GM12878 (cell line): Measurements from ENCODE around the gene SRI. TPM values are rescaled to one million over a fixed set of nuclear protein-coding genes. Genes with fewer than 3 reads are reported as not detected.

Experiments
- ATAC-seq: fragments of 200-7000 bp; cut with Tn5 transposase; 3 replicates; pipeline ENCODE4 v1.9.1; 2020; ENCODE audit warnings: mild to moderate bottlenecking, moderate library complexity
- BruUV-seq: library from RNA; stranded (reverse); fragments of 400-500 nt; replicated peaks from 2 replicates; lab custom pipeline; 2021; lab: Mats Ljungman, UMichigan
- CTCF ChIA-PET: fragments of 300-600 bp; sonication (Branson Sonifier 250); formaldehyde crosslinking; extraction: SDS; loops from one replicate; lab custom pipeline; 2021; ENCODE audit warnings: inconsistent platforms; lab: Yijun Ruan, JAX
- POLR2A ChIA-PET: fragments of 350-600 bp; formaldehyde crosslinking; extraction: SDS; loops from one replicate; lab custom pipeline; 2021; ENCODE audit warnings: inconsistent platforms; lab: Charles Lee
- RAD21 ChIA-PET: fragments of 300-600 bp; sonication (Branson Sonifier 250); formaldehyde crosslinking; loops from one replicate; lab custom pipeline; 2023; ENCODE audit warnings: antibody characterized with exemption; ENCODE audit not compliant: unreplicated experiment; lab: Charles Lee
- SMC1A ChIA-PET: fragments of 300-600 bp; sonication (Branson Sonifier 250); formaldehyde crosslinking; loops from one replicate; lab custom pipeline; 2023; ENCODE audit not compliant: unreplicated experiment, uncharacterized antibody; lab: Charles Lee
- DNase-seq: peaks from one replicate; pipeline ENCODE4 v3.0.0-alpha.2; 2011; ENCODE audit warnings: low read depth, low spot score
- FAIRE-seq: peaks from 3 replicates; lab custom pipeline; 2011; peaks lifted over from hg19 to GRCh38; lab: Jason Lieb, UNC
- H2AFZ ChIP-seq: 2 replicates; pipeline ENCODE4 v1.6.0; 2011; ENCODE audit warnings: low read depth, low read length, control low read depth; ENCODE audit not compliant: control insufficient read depth
- H3K27ac ChIP-seq: 2 replicates; pipeline ENCODE4 v1.5.1; 2011; ENCODE audit warnings: control low read depth; ENCODE audit not compliant: control insufficient read depth, insufficient read depth
- H3K27me3 ChIP-seq, 2 experiments: replicated peaks in 1 of 2; 2 replicates each; pipeline versions ENCODE4 v1.6.0 to v1.6.1; 2011; ENCODE audit warnings: low read length in 1 of 2; ENCODE audit not compliant: control insufficient read depth in 2 of 2, insufficient read depth in 2 of 2
- H3K36me3 ChIP-seq, 2 experiments: 2 replicates each; pipeline ENCODE4 v1.5.1; 2011; ENCODE audit warnings: low read length in 1 of 2; ENCODE audit not compliant: control insufficient read depth in 2 of 2, insufficient read depth in 2 of 2
- H3K4me1 ChIP-seq: 2 replicates; pipeline ENCODE4 v1.6.1; 2011; ENCODE audit warnings: mild to moderate bottlenecking, low read length, moderate library complexity, mixed read lengths; ENCODE audit not compliant: control insufficient read depth, insufficient read depth
- H3K4me2 ChIP-seq: 2 replicates; pipeline ENCODE4 v1.6.0; 2011; ENCODE audit warnings: control low read depth; ENCODE audit not compliant: control insufficient read depth, insufficient read depth
- H3K4me3 ChIP-seq: fragments of 200-600 bp; sonication (generic); 2 replicates; pipeline ENCODE4 v1.5.1; 2016
- H3K79me2 ChIP-seq: 2 replicates; pipeline ENCODE4 v1.6.0; 2011; ENCODE audit warnings: low read length; ENCODE audit not compliant: control insufficient read depth, insufficient read depth
- H3K9ac ChIP-seq: 2 replicates; pipeline ENCODE4 v1.8.0; 2011; ENCODE audit warnings: low read length, control low read depth, mixed read lengths; ENCODE audit not compliant: control insufficient read depth, insufficient read depth
- H3K9me3 ChIP-seq: replicated peaks from 3 replicates; pipeline ENCODE4 v1.5.1; 2011; ENCODE audit warnings: mild to moderate bottlenecking, low read length; ENCODE audit not compliant: control insufficient read depth, insufficient read depth
- H4K20me1 ChIP-seq: 2 replicates; pipeline ENCODE4 v1.6.0; 2011; ENCODE audit not compliant: control insufficient read depth, insufficient read depth
- IRF3 ChIP-seq: fragments of 450-650 bp; IDR thresholded peaks from 2 replicates; pipeline ENCODE4 v1.6.1; 2014; ENCODE audit warnings: mild to moderate bottlenecking
- PKNOX1 ChIP-seq: fragments of 450-650 bp; IDR thresholded peaks from 2 replicates; pipeline ENCODE4 v1.6.1; 2016; ENCODE audit warnings: mild to moderate bottlenecking
- POLR2AphosphoS2 ChIP-seq: IDR thresholded peaks from 2 replicates; pipeline ENCODE4 v1.6.1; 2011; ENCODE audit warnings: low read depth, mild to moderate bottlenecking, low read length, improper control_type of control experiment, moderate library complexity
- SUPT20H ChIP-seq: IDR thresholded peaks from 2 replicates; pipeline ENCODE4 v1.6.1; 2011; ENCODE audit warnings: low read depth, mild to moderate bottlenecking, low read length, moderate library complexity, borderline replicate concordance; ENCODE audit not compliant: control insufficient read depth
- TCF3 ChIP-seq: IDR thresholded peaks from 2 replicates; pipeline ENCODE4 v1.6.1; 2012; ENCODE audit warnings: low read depth, mild to moderate bottlenecking, low read length, borderline replicate concordance; ENCODE audit not compliant: insufficient read depth
- ZNF592 ChIP-seq: fragments of 450-650 bp; IDR thresholded peaks from 2 replicates; pipeline ENCODE4 v1.6.1; 2017; ENCODE audit warnings: mild to moderate bottlenecking, moderate library complexity
- ZNF687 ChIP-seq: fragments of 450-650 bp; IDR thresholded peaks from 2 replicates; pipeline ENCODE4 v1.6.1; 2017; ENCODE audit warnings: mild to moderate bottlenecking, moderate library complexity
- WGBS: methylation state at CpG from one replicate; pipeline ENCODE4 v1.1.6; 2016; ENCODE audit warnings: low lambda C conversion rate; ENCODE audit not compliant: insufficient replicate concordance, insufficient coverage; ENCODE audit errors: missing lambda C conversion rate; 5-methylcytosine and 5-hydroxymethylcytosine counted together
- in situ Hi-C: fragments of 300-500 bp; cut with MboI; formaldehyde crosslinking; loops from 9 replicates; pipeline ENCODE4 v1.14.3; 2018; ENCODE audit warnings: mixed read lengths
- intact Hi-C: fragments of 100-400 bp; cut with micrococcal nuclease; formaldehyde crosslinking; loops from one replicate; pipeline ENCODE4 v1.14.2; 2022; ENCODE audit not compliant: unreplicated experiment
- polyA plus RNA-seq, 11 experiments: library from polyadenylated mRNA; depleted of rRNA in 4 of 11; unstranded in 6 of 11; stranded (reverse) in 5 of 11; fragments of >200 nt; fragmentation: Nextera tagmentation in 4 of 11; fragmentation: Illumina TruSeq in 1 of 11; extraction: Ambion mirVana in 4 of 11; extraction: Trizol in 1 of 11; gene quantifications; 1 replicate in 1 of 11; 2 replicates in 10 of 11; pipeline versions ENCODE4 v1.2.1 to v1.2.3, GENCODE V29; 2011 to 2016; ENCODE audit warnings: inconsistent platforms in 2 of 11, missing spikeins in 2 of 11, low read depth in 1 of 11
- total RNA-seq, 4 experiments: library from RNA; depleted of rRNA in 3 of 4; stranded (reverse); fragments of >200 nt in 3 of 4; fragmentation: Illumina TruSeq in 1 of 4; extraction: Trizol in 1 of 4; gene quantifications; 2 replicates each; pipeline versions ENCODE4 v1.2.1 to v1.2.3, GENCODE V29; 2013 to 2021

SRI gene
- total and polyA plus RNA-seq, 10 of the 15 experiments (the other 5 are each of a cell fraction or from before 2014, with no cell fraction given) = 94.7 to 588 (median 242) TPM

GRCh38 chr7:88224601-88225275 is 4.9 kb upstream of the SRI start (continued):
- TF ChIP-seq PKNOX1 (no peak), IRF3 (no peak), TCF3 (no peak)

- no peaks in the 10 kb centered on the region for H4K20me1 ChIP-seq
- H3K4me3 ChIP-seq = no peak overlapping the region
- H3K9me3 ChIP-seq = no peaks in the 10 kb centered on the region
- H2AFZ ChIP-seq = no peak overlapping the region
- H3K36me3 ChIP-seq = no peaks in the 10 kb centered on the region
- in situ Hi-C loops (no loop called here), intact Hi-C loops (no loop called here)
- H3K9ac ChIP-seq = no peak overlapping the region
- CTCF ChIA-PET = interaction anchor here (1.0 to 1.5 kb wide), 2 partner anchors 11 to 20 kb away, joined by 3 read pairs; no protein-coding TSS in a partner anchor
- H3K27me3 ChIP-seq = no peaks in the 10 kb centered on the region
- ATAC-seq (no peak), DNase-seq (no peak), FAIRE-seq (no peak)
- H3K79me2 ChIP-seq = peaks cover 11% of the 10 kb centered on the region
- no TSS peak for BruUV-seq
- H3K4me2 ChIP-seq = no peak overlapping the region
- POLR2A ChIA-PET = interaction anchor here (1.1 kb wide), 1 partner anchor 148 kb away, joined by 4 read pairs; no protein-coding TSS in a partner anchor
- RAD21 ChIA-PET = no interaction called here
- H3K4me1 ChIP-seq = no peaks in the 10 kb centered on the region
- SMC1A ChIA-PET = interaction anchor here (2.1 kb wide), 1 partner anchor 13 kb away, joined by 5 read pairs; no protein-coding TSS in a partner anchor
- 50% methylated on average over 2 of the region's 2 CpGs for WGBS
- no peak overlapping the region for H3K27ac ChIP-seq
- TF ChIP-seq SUPT20H (no peak), POLR2AphosphoS2 (no peak), ZNF592 (no peak), ZNF687 (no peak)
These were observed 3.4 kb upstream of the SRI start for GRCh38 chr7:88223265-88223664.
